Measurements from ENCODE around the gene CCDC43. TPM values are rescaled to one million over a fixed set of nuclear protein-coding genes. Genes with fewer than 3 reads are reported as not detected.
"Not testable (repeated sequence)": the region's sequence is repeated elsewhere in the genome, so short reads cannot be mapped to it uniquely, and the experiment has no call there.

The CCDC43 gene
- total RNA-seq, 2 donors from 2014 or later: 27.6 to 36.0 TPM

GRCh38 chr17:44690746-44691306 lies 1.2 kb upstream of the CCDC43 start:
- H3K9me3 Mint-ChIP-seq; H3K36me3 Mint-ChIP-seq; DNase-seq (ENCODE audit: low spot score); H3K27me3 Mint-ChIP-seq; ATAC-seq: not testable (repeated sequence)
- H3K4me1 Mint-ChIP-seq (ENCODE audit: low read depth in 2 of 2): peaks cover 26 to 27% of the 10 kb centered on the region in 2 donors
- peak overlapping the region; percentile 88 to 91 for H3K27ac Mint-ChIP-seq
- peak overlapping the region; percentile 98 for H3K4me3 Mint-ChIP-seq

DNA sequence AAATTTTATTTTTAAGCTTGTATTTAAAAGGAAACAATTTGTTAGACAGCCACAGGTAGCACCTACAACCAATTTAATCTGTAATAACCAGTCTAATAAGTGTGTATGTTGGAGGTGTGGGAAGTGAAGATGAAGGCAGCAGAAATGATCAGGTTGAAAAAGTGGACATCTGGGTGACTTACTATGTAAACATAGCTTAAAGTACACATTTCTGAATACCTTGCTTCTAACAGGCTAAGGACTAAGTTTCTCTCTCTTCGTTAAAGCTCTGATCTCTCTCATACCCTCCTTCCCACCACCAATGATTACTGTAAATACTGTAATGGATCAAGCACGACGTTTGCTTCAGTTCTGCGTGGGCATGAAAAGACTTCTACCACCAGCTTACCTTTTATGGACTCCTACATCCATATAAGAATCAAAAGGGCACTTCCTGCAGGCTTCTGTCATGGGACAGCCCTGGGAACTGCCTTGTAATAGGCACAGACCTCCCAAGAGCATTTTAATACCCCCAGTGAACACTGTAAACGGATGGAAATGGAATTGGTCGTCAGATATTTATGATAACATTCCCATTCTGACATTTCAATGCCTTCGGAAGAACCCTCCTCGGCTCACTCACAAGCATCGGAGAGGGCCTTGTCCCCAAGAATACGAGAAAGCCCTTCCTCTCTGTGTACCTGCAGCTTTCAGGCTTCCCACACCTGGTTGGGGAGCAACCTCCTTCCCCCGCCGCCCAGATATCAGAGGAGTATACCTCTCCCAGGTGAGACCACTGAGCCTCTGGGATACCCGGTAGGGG lies 700 bp downstream of the CCDC43 start:
- Mint-ChIP-seq H3K27ac (peak overlapping the region; percentile 88 to 91), H3K4me3 (peak overlapping the region; percentile 98), H3K9me3 (no peaks in the 10 kb centered on the region), H3K27me3 (peaks cover 0 to 2% of the 10 kb centered on the region in 2 donors), H3K36me3 (no peaks in the 10 kb centered on the region), H3K4me1 (ENCODE audit: low read depth in 2 of 2) (peaks cover 26 to 27% of the 10 kb centered on the region in 2 donors)
- no peak for ATAC-seq
- no peak for DNase-seq (ENCODE audit: low spot score)

- Mint-ChIP-seq H3K27me3 (peaks cover 0 to 2% of the 10 kb centered on the region in 2 donors), H3K36me3 (peaks cover 3% of the 10 kb centered on the region), H3K4me3 (peak overlapping the region; percentile 98), H3K4me1 (ENCODE audit: low read depth in 2 of 2) (peaks cover 26 to 27% of the 10 kb centered on the region in 2 donors), H3K27ac (no peak overlapping the region), H3K9me3 (no peaks in the 10 kb centered on the region)
- no peak for ATAC-seq
- DNase-seq (ENCODE audit: low spot score): no peak
Measured at GRCh38 chr17:44688200-44688599, 1.4 kb downstream of the CCDC43 start.

GRCh38 chr17:44687756-44688155 lies 1.8 kb downstream of the CCDC43 start:
- Mint-ChIP-seq H3K9me3 (no peaks in the 10 kb centered on the region), H3K4me3 (no peak overlapping the region), H3K27me3 (peaks cover 0 to 2% of the 10 kb centered on the region in 2 donors), H3K27ac (no peak overlapping the region), H3K36me3 (peaks cover 4% of the 10 kb centered on the region), H3K4me1 (ENCODE audit: low read depth in 2 of 2) (peaks cover 26 to 27% of the 10 kb centered on the region in 2 donors)
- ATAC-seq (no peak), DNase-seq (ENCODE audit: low spot score) (no peak)

DNA sequence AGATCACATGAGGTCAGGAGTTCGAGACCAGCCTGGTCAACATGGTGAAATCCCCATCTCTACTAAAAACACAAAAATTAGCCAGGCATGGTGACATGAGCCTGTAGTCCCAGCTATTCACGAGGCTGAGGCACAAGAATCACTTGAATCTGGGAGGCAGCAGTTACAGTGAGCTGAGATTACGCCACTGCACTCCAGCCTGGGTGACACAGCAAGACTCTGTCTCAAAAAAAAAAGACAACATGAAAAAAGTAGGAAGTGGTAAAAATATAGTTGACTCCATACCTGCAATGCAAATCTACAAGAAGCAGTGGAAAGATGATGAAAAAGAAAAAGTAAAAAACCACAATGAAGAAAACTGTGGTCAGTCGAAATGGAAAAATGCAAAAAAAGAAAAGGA lies 6.3 kb downstream of the CCDC43 start:
- H3K36me3 Mint-ChIP-seq: peaks cover 17% of the 10 kb centered on the region
- not testable (repeated sequence) for H3K4me3 Mint-ChIP-seq; H3K27ac Mint-ChIP-seq; DNase-seq (ENCODE audit: low spot score); H3K4me1 Mint-ChIP-seq (ENCODE audit: low read depth in 2 of 2); H3K27me3 Mint-ChIP-seq; H3K9me3 Mint-ChIP-seq; ATAC-seq

DNA sequence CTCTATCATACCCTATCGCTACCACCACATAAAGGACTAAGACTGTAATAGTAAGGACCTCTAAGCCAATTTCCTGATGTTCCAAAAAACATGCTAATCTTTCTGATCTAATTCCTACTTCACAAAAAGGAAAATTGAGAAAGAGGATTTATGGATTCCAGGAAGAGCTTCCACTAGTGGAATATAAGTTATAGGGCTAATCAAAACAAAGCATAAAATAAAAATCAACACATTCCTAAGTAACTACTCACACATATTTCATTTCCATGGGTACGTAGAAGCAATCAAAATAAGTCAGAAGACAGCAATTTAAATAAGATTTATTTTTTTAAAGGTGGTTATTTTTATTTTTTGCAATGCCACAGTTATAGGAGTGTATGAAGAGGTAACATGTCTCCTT lies 12.4 kb downstream of the CCDC43 start:
- no peaks in the 10 kb centered on the region for H3K9me3 Mint-ChIP-seq
- H3K4me3 Mint-ChIP-seq: no peak overlapping the region
- no peaks in the 10 kb centered on the region for H3K4me1 Mint-ChIP-seq (ENCODE audit: low read depth in 2 of 2)
- ATAC-seq (no peak), DNase-seq (ENCODE audit: low spot score) (no peak)
- H3K27me3 Mint-ChIP-seq: no peaks in the 10 kb centered on the region
- no peak overlapping the region for H3K27ac Mint-ChIP-seq
- peaks cover 13% of the 10 kb centered on the region for H3K36me3 Mint-ChIP-seq

GRCh38 chr17:44673893-44674292 lies 15.7 kb downstream of the CCDC43 start:
- DNase-seq (ENCODE audit: low spot score) (no peak), ATAC-seq (no peak)
- H3K27ac Mint-ChIP-seq: no peak overlapping the region
- H3K4me3 Mint-ChIP-seq: no peak overlapping the region
- H3K36me3 Mint-ChIP-seq: peaks cover 2% of the 10 kb centered on the region
- no peaks in the 10 kb centered on the region for H3K4me1 Mint-ChIP-seq (ENCODE audit: low read depth in 2 of 2)
- H3K27me3 Mint-ChIP-seq: no peaks in the 10 kb centered on the region
- H3K9me3 Mint-ChIP-seq: no peaks in the 10 kb centered on the region

- Mint-ChIP-seq H3K27ac (no peak overlapping the region), H3K36me3 (no peaks in the 10 kb centered on the region), H3K9me3 (no peaks in the 10 kb centered on the region), H3K4me3 (no peak overlapping the region), H3K27me3 (peaks cover 0 to 1% of the 10 kb centered on the region in 2 donors), H3K4me1 (ENCODE audit: low read depth in 2 of 2) (no peaks in the 10 kb centered on the region)
- no peak for ATAC-seq
- no peak for DNase-seq (ENCODE audit: low spot score)
Measured at GRCh38 chr17:44672479-44673093, 17.0 kb downstream of the CCDC43 start.

DNA sequence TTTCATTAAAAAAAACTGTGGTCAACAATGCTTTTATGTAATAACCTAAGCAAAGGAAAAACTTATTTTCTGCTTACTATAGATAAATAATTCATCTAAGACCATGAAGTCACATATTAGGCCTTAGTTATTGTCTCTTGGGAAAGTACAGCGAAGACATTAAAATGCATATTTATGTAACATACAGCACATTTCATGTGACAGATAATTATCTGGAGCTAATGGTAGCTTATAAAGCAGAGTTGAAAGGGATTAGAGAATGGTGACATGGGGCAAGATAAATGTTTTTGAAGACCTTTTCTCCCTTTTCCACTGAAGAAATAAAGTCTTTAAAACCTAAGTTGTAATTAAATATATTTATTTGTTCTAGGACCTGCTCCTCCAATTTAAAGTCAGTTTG lies 23.6 kb downstream of the CCDC43 start:
- no peaks in the 10 kb centered on the region for H3K36me3 Mint-ChIP-seq
- peaks cover 14 to 19% of the 10 kb centered on the region in 2 donors for H3K27me3 Mint-ChIP-seq
- H3K27ac Mint-ChIP-seq: no peak overlapping the region
- no peak overlapping the region for H3K4me3 Mint-ChIP-seq
- no peaks in the 10 kb centered on the region for H3K4me1 Mint-ChIP-seq (ENCODE audit: low read depth in 2 of 2)
- H3K9me3 Mint-ChIP-seq: no peaks in the 10 kb centered on the region
- no peak for ATAC-seq
- no peak for DNase-seq (ENCODE audit: low spot score)

GRCh38 chr17:44664867-44665266 lies 24.7 kb downstream of the CCDC43 start:
- ATAC-seq: no peak
- Mint-ChIP-seq H3K9me3 (no peaks in the 10 kb centered on the region), H3K27ac (no peak overlapping the region), H3K4me3 (no peak overlapping the region), H3K4me1 (ENCODE audit: low read depth in 2 of 2) (no peaks in the 10 kb centered on the region), H3K27me3 (peaks cover 14 to 19% of the 10 kb centered on the region in 2 donors), H3K36me3 (no peaks in the 10 kb centered on the region)
- DNase-seq (ENCODE audit: low spot score): no peak

- Mint-ChIP-seq H3K27me3 (peaks cover 14 to 19% of the 10 kb centered on the region in 2 donors), H3K27ac (no peak overlapping the region), H3K4me3 (no peak overlapping the region), H3K36me3 (no peaks in the 10 kb centered on the region), H3K9me3 (no peaks in the 10 kb centered on the region), H3K4me1 (ENCODE audit: low read depth in 2 of 2) (no peaks in the 10 kb centered on the region)
- no peak for DNase-seq (ENCODE audit: low spot score)
- ATAC-seq: no peak
Measured at GRCh38 chr17:44663095-44663494, 26.5 kb downstream of the CCDC43 start.

DNA sequence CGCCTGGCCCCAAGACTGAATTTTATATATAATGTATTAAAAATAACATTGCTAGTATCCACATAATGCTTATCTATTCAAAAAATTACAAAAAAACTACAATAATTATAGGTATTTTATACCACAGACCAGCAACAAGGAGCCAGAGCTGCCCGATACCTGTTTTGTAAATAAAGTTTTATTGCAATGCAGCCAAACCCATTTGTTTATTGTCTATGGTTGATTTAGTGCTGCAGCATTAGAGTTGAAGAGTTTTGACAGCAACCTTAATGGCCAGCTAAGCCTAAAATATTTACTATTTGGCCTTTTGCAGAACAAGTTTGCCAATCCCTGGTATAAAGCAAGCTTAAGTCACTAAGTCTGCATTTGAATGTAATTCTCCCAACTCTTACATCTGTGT lies 27.7 kb downstream of the CCDC43 start:
- ATAC-seq (no peak), DNase-seq (ENCODE audit: low spot score) (no peak)
- Mint-ChIP-seq H3K27ac (no peak overlapping the region), H3K27me3 (peaks cover 12 to 23% of the 10 kb centered on the region in 2 donors), H3K4me1 (ENCODE audit: low read depth in 2 of 2) (peaks cover 0 to 3% of the 10 kb centered on the region in 2 donors), H3K36me3 (no peaks in the 10 kb centered on the region), H3K4me3 (no peak overlapping the region), H3K9me3 (no peaks in the 10 kb centered on the region)

GRCh38 chr17:44655983-44656710 lies 33.4 kb downstream of the CCDC43 start, which contains the start of gene MEIOC:
TSS of gene MEIOC (plus strand) at chr17:44656468. CDS start at chr17:44656614, 146 bp downstream.
- Mint-ChIP-seq H3K27me3 (peaks cover 19 to 24% of the 10 kb centered on the region in 2 donors), H3K9me3 (no peaks in the 10 kb centered on the region), H3K4me1 (ENCODE audit: low read depth in 2 of 2) (peaks cover 0 to 3% of the 10 kb centered on the region in 2 donors), H3K36me3 (no peaks in the 10 kb centered on the region), H3K27ac (no peak within 1 kb of the TSS), H3K4me3 (peak within 1 kb of the TSS; percentile 53)
- peak; percentile 67 to 72 for ATAC-seq
- DNase-seq (ENCODE audit: low spot score): no peak
